Chondrocyte (in vitro differentiated cells): ENCODE data around the gene DNAH7. TPM values are rescaled to one million over a fixed set of nuclear protein-coding genes. Genes with fewer than 3 reads are reported as not detected.
A peak's percentile ranks its signal among the peaks of the same experiment; 100 is the strongest.

Experiments
- DNase-seq: peaks from one replicate; pipeline ENCODE4 v3.0.0; 2021; ENCODE audit warnings: mixed read lengths, low spot score
- H3K27ac Mint-ChIP-seq: one replicate; pipeline ENCODE4 v1.8.0; 2021; ENCODE audit warnings: mild to moderate bottlenecking, moderate library complexity, mixed read lengths; ENCODE audit not compliant: unreplicated experiment
- H3K27me3 Mint-ChIP-seq: 2 replicates; pipeline ENCODE4 v1.8.0; 2021; ENCODE audit warnings: low read depth, mixed read lengths
- H3K36me3 Mint-ChIP-seq: 2 replicates; pipeline ENCODE4 v1.8.0; 2021; ENCODE audit warnings: low read depth, mixed read lengths
- H3K4me1 Mint-ChIP-seq: 2 replicates; pipeline ENCODE4 v1.8.0; 2021; ENCODE audit warnings: low read depth, mild to moderate bottlenecking, mixed read lengths
- H3K4me3 Mint-ChIP-seq: one replicate; pipeline ENCODE4 v1.8.0; 2021; ENCODE audit warnings: mild to moderate bottlenecking, moderate library complexity, mixed read lengths; ENCODE audit not compliant: unreplicated experiment
- H3K9me3 Mint-ChIP-seq: 2 replicates; pipeline ENCODE4 v1.8.0; 2021; ENCODE audit warnings: low read depth, mixed read lengths
- CTCF ChIP-seq: fragments of 200-600 bp; sonication (generic); IDR thresholded peaks from 2 replicates; pipeline ENCODE4 v1.5.0; 2021; ENCODE audit warnings: antibody characterized with exemption, mild to moderate bottlenecking, moderate library complexity
- total RNA-seq: library from RNA; stranded (reverse); gene quantifications from 3 replicates; pipeline ENCODE4 v1.2.1, GENCODE V29; 2021

The DNAH7 gene
- total RNA-seq, 1 donor from 2014 or later: 0.20 TPM

DNA sequence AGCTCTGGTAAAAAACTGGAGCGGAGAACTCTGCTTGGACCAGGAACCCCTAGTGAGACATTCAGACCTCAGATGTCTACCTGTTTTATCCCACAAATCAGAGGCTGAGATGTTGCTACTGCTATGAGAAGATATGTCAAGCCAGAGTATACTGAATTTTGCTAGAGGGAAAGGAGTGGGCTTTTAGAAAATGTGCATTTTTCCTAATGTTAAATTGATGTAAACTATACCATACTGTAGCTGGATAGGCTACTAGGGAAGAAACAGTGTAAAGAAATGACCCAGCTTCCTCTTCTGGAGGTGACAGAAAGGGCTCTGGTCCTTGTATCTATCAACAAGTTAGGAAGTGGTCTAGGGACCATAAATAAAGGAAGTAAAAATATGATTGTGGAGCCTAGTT is 346.6 kb downstream of the DNAH7 start:
- no peak overlapping the region for H3K27ac Mint-ChIP-seq

DNA sequence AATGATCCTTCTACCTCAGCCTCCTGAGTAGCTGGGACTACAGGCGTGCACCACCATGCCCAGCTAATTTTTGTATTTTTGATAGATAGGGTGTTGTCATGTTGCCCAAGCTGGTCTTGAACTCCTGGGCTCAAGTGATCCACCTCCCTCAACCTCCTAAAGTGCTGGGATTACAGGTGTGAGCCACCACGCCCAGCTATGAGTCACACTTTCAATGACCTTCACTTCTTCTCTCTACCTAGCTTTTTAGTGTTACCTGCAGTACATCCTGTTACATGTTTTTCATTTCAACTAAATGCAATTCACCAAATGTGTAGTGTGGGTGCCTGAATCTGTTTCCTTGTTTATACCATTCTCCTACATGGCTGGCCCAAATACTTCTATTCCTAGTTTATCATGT is 347.6 kb downstream of the DNAH7 start:
- no peak overlapping the region for H3K27ac Mint-ChIP-seq
- H3K4me1 Mint-ChIP-seq: no peaks in the 10 kb centered on the region
- no peaks in the 10 kb centered on the region for H3K27me3 Mint-ChIP-seq
- no peak overlapping the region for H3K4me3 Mint-ChIP-seq
- H3K9me3 Mint-ChIP-seq: no peaks in the 10 kb centered on the region
- H3K36me3 Mint-ChIP-seq: peaks cover 11% of the 10 kb centered on the region
- DNase-seq: no peak
- TF ChIP-seq CTCF: no peak

More for the DNA sequence above, 346.6 kb downstream of the DNAH7 start:
- Mint-ChIP-seq H3K36me3 (peaks cover 6% of the 10 kb centered on the region), H3K4me3 (no peak overlapping the region), H3K9me3 (no peaks in the 10 kb centered on the region), H3K4me1 (no peaks in the 10 kb centered on the region), H3K27me3 (no peaks in the 10 kb centered on the region)
- no peak for DNase-seq
- no peak for TF ChIP-seq CTCF

- TF ChIP-seq CTCF: no peak
- Mint-ChIP-seq H3K4me3 (no peak overlapping the region), H3K9me3 (no peaks in the 10 kb centered on the region), H3K27ac (no peak overlapping the region), H3K27me3 (no peaks in the 10 kb centered on the region), H3K36me3 (peaks cover 16% of the 10 kb centered on the region), H3K4me1 (no peaks in the 10 kb centered on the region)
- no peak for DNase-seq
These were observed 352.2 kb downstream of the DNAH7 start for GRCh38 chr2:195716466-195716865.

DNA sequence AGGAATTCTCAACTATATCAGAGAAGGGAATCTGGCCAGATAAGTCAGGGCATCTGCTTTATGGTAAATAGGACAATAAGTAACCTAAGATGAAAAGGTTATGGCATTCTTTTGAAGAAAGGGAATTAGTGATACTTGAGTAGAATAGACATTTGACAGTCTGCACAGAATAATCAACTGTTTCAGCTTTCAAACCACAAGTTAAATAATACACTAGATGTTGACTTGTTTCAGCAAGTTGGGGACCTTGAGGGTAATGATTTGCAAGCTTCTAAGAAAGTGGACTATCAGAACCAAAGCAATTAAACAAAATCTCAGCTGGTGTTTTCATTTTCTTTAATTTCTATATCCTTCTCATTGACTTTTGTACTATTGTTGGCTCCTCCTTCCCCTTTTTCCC is 357.2 kb downstream of the DNAH7 start:
- no peak overlapping the region for H3K27ac Mint-ChIP-seq
- TF ChIP-seq CTCF: no peak
- peaks cover 12% of the 10 kb centered on the region for H3K36me3 Mint-ChIP-seq
- H3K9me3 Mint-ChIP-seq: peaks cover 4% of the 10 kb centered on the region
- H3K27me3 Mint-ChIP-seq: no peaks in the 10 kb centered on the region
- no peak for DNase-seq
- peaks cover 23% of the 10 kb centered on the region for H3K4me1 Mint-ChIP-seq
- no peak overlapping the region for H3K4me3 Mint-ChIP-seq

DNA sequence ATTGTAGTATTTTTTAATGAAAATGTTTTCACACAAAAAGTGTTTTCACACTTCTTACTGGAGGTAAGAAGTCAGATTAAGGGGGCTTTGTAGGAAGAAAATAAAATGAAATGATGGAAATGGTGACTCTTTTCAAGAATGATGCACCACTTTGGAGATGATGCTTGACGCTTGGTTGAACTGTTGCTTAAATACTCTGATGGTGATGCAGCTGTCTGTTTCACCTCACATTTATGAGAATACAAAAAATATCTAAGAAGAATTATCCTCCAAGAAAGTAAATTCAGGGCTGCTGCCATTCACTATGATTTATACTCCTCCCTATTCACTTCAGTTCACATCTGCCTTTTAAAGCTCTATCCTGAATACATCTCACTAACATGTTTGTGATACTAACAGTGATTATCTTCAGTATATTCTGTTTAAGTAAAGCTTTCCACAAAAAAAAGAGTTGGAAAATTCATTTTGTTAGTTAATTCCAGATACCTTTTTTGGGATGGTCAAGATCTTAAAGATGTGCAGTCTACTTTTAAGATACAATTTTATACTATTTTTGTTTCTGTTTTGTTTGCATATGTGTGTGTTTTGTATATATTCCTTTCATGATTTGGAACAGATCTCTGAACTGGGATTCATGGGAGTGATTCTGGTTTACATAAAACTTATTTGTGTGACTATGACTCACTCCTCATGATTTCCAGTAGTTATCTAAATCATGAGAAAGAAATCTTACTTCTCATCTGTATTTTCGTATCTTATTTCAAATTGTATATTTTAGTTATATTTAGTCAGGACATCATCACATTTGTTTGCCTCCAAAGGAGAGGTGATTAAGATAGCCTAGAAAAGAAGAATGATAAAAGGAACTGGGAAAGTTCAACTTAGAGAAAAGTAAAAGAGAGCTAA is 358.5 kb downstream of the DNAH7 start:
- H3K9me3 Mint-ChIP-seq: peaks cover 4% of the 10 kb centered on the region
- DNase-seq: no peak
- peaks cover 32% of the 10 kb centered on the region for H3K4me1 Mint-ChIP-seq
- TF ChIP-seq CTCF: no peak
- peaks cover 7% of the 10 kb centered on the region for H3K36me3 Mint-ChIP-seq
- H3K4me3 Mint-ChIP-seq: no peak overlapping the region
- H3K27ac Mint-ChIP-seq: peak overlapping the region; percentile 87
- no peaks in the 10 kb centered on the region for H3K27me3 Mint-ChIP-seq
